Activated T-cell treated with anti-CD3 and anti-CD28 coated beads, Interleukin-2, amount 50 U/mL, for 4 hours (primary cell): ENCODE results near the gene EYA2. TPM values are rescaled to one million over a fixed set of nuclear protein-coding genes. Genes with fewer than 3 reads are reported as not detected.

ENCODE experiments used
- ATAC-seq, 2 donors: fragments of 200-7000 bp; cut with Tn5 transposase; one replicate each; pipeline ENCODE4 v1.10.0; 2021
- DNase-seq: peaks from one replicate; pipeline ENCODE4 v3.0.0-alpha.2; 2020
- H3K27me3 Mint-ChIP-seq: one replicate; pipeline ENCODE4 v1.8.0; 2021; ENCODE audit warnings: low read depth, mixed read lengths
- H3K36me3 Mint-ChIP-seq: one replicate; pipeline ENCODE4 v1.8.0; 2022; ENCODE audit warnings: mixed read lengths; ENCODE audit not compliant: insufficient read depth
- H3K4me1 Mint-ChIP-seq: one replicate; pipeline ENCODE4 v1.8.0; 2021; ENCODE audit warnings: low read depth, mixed read lengths
- H3K4me3 Mint-ChIP-seq: one replicate; pipeline ENCODE4 v1.8.0; 2021; ENCODE audit warnings: mild to moderate bottlenecking, moderate library complexity, mixed read lengths
- H3K9me3 Mint-ChIP-seq: one replicate; pipeline ENCODE4 v1.8.0; 2021; ENCODE audit warnings: mixed read lengths
- total RNA-seq, 3 donors: library from RNA; stranded (reverse); gene quantifications; one replicate each; pipeline ENCODE4 v1.2.1, GENCODE V29; 2021

Gene EYA2
- total RNA-seq, result not detected

- Mint-ChIP-seq H3K4me1 (no peaks in the 10 kb centered on the region), H3K36me3 (no peaks in the 10 kb centered on the region), H3K9me3 (peaks cover 6% of the 10 kb centered on the region), H3K27me3 (peaks cover 52% of the 10 kb centered on the region), H3K4me3 (no peak within 1 kb of the TSS)
- ATAC-seq, result no peak
- DNase-seq, result no peak
These were observed at the start of gene EYA2 for GRCh38 chr20:46894579-46894958. EYA2 (plus strand) TSS chr20:46894843; CDS start chr20:46990011, 95,168 bp downstream.

GRCh38 chr20:46844965-46845364 lies 49.7 kb upstream of the EYA2 start:
- Mint-ChIP-seq H3K4me3 (no peak overlapping the region), H3K9me3 (no peaks in the 10 kb centered on the region)

GRCh38 chr20:46849269-46849668 lies 45.4 kb upstream of the EYA2 start:
- Mint-ChIP-seq H3K9me3 (no peaks in the 10 kb centered on the region), H3K27me3 (peaks cover 12% of the 10 kb centered on the region), H3K4me1 (no peaks in the 10 kb centered on the region), H3K4me3 (no peak overlapping the region), H3K36me3 (no peaks in the 10 kb centered on the region)
- ATAC-seq (no peak), DNase-seq (no peak)

More at GRCh38 chr20:46844965-46845364, 49.7 kb upstream of the EYA2 start:
- no peaks in the 10 kb centered on the region for H3K36me3 Mint-ChIP-seq
- no peak for DNase-seq
- no peaks in the 10 kb centered on the region for H3K4me1 Mint-ChIP-seq
- ATAC-seq, result no peak
- H3K27me3 Mint-ChIP-seq, result peaks cover 6% of the 10 kb centered on the region

- ATAC-seq (no peak), DNase-seq (no peak)
- no peaks in the 10 kb centered on the region for H3K9me3 Mint-ChIP-seq
- no peaks in the 10 kb centered on the region for H3K4me1 Mint-ChIP-seq
- no peak overlapping the region for H3K4me3 Mint-ChIP-seq
- H3K36me3 Mint-ChIP-seq, result no peaks in the 10 kb centered on the region
- H3K27me3 Mint-ChIP-seq, result peaks cover 12% of the 10 kb centered on the region
These were observed 44.9 kb upstream of the EYA2 start for GRCh38 chr20:46849751-46850150.

GRCh38 chr20:46850416-46850815 lies 44.2 kb upstream of the EYA2 start:
- Mint-ChIP-seq H3K4me3 (no peak overlapping the region), H3K9me3 (no peaks in the 10 kb centered on the region), H3K4me1 (no peaks in the 10 kb centered on the region), H3K36me3 (no peaks in the 10 kb centered on the region), H3K27me3 (peaks cover 12% of the 10 kb centered on the region)
- ATAC-seq (no peak), DNase-seq (no peak)

GRCh38 chr20:46850896-46851295 lies 43.7 kb upstream of the EYA2 start:
- Mint-ChIP-seq H3K4me3 (no peak overlapping the region), H3K36me3 (no peaks in the 10 kb centered on the region), H3K27me3 (peaks cover 12% of the 10 kb centered on the region), H3K4me1 (no peaks in the 10 kb centered on the region), H3K9me3 (no peaks in the 10 kb centered on the region)
- no peak for ATAC-seq
- DNase-seq, result no peak

GRCh38 chr20:46851746-46852145 lies 42.9 kb upstream of the EYA2 start:
- Mint-ChIP-seq H3K9me3 (no peaks in the 10 kb centered on the region), H3K36me3 (no peaks in the 10 kb centered on the region)

GRCh38 chr20:46852313-46852712 lies 42.3 kb upstream of the EYA2 start:
- Mint-ChIP-seq H3K4me1 (no peaks in the 10 kb centered on the region), H3K27me3 (peaks cover 12% of the 10 kb centered on the region)

More at GRCh38 chr20:46851746-46852145, 42.9 kb upstream of the EYA2 start:
- ATAC-seq (no peak), DNase-seq (no peak)
- Mint-ChIP-seq H3K4me3 (no peak overlapping the region), H3K4me1 (no peaks in the 10 kb centered on the region), H3K27me3 (peaks cover 12% of the 10 kb centered on the region)

GRCh38 chr20:46853926-46854325 lies 40.7 kb upstream of the EYA2 start:
- no peak overlapping the region for H3K4me3 Mint-ChIP-seq
- DNase-seq, result no peak
- H3K27me3 Mint-ChIP-seq, result peaks cover 9% of the 10 kb centered on the region
- no peak for ATAC-seq
- no peaks in the 10 kb centered on the region for H3K4me1 Mint-ChIP-seq
- H3K36me3 Mint-ChIP-seq, result no peaks in the 10 kb centered on the region
- H3K9me3 Mint-ChIP-seq, result no peaks in the 10 kb centered on the region

More at GRCh38 chr20:46852313-46852712, 42.3 kb upstream of the EYA2 start:
- ATAC-seq (no peak), DNase-seq (no peak)
- no peak overlapping the region for H3K4me3 Mint-ChIP-seq
- H3K36me3 Mint-ChIP-seq, result no peaks in the 10 kb centered on the region
- H3K9me3 Mint-ChIP-seq, result no peaks in the 10 kb centered on the region

- Mint-ChIP-seq H3K27me3 (peaks cover 8% of the 10 kb centered on the region), H3K9me3 (no peaks in the 10 kb centered on the region), H3K36me3 (no peaks in the 10 kb centered on the region), H3K4me1 (no peaks in the 10 kb centered on the region), H3K4me3 (no peak overlapping the region)
- ATAC-seq, result no peak
- DNase-seq, result no peak
These were observed 37.4 kb upstream of the EYA2 start for GRCh38 chr20:46857061-46857831.

- Mint-ChIP-seq H3K4me1 (no peaks in the 10 kb centered on the region), H3K4me3 (no peak overlapping the region), H3K27me3 (peaks cover 37% of the 10 kb centered on the region), H3K36me3 (no peaks in the 10 kb centered on the region), H3K9me3 (peaks cover 9% of the 10 kb centered on the region)
- DNase-seq (no peak), ATAC-seq (no peak)
These were observed 28.8 kb upstream of the EYA2 start for GRCh38 chr20:46865824-46866223.

- Mint-ChIP-seq H3K36me3 (no peaks in the 10 kb centered on the region), H3K27me3 (peaks cover 39% of the 10 kb centered on the region), H3K4me1 (no peaks in the 10 kb centered on the region), H3K4me3 (no peak overlapping the region), H3K9me3 (peaks cover 9% of the 10 kb centered on the region)
- ATAC-seq (no peak), DNase-seq (no peak)
These were observed 24.6 kb upstream of the EYA2 start for GRCh38 chr20:46870041-46870440.

- DNase-seq (no peak), ATAC-seq (no peak)
- Mint-ChIP-seq H3K36me3 (no peaks in the 10 kb centered on the region), H3K4me1 (no peaks in the 10 kb centered on the region), H3K9me3 (peaks cover 9% of the 10 kb centered on the region), H3K4me3 (no peak overlapping the region), H3K27me3 (peaks cover 27% of the 10 kb centered on the region)
These were observed 22.1 kb upstream of the EYA2 start for GRCh38 chr20:46872328-46873211.

- Mint-ChIP-seq H3K36me3 (no peaks in the 10 kb centered on the region), H3K27me3 (peaks cover 14% of the 10 kb centered on the region), H3K4me1 (no peaks in the 10 kb centered on the region), H3K9me3 (no peaks in the 10 kb centered on the region), H3K4me3 (no peak overlapping the region)
- no peak for ATAC-seq
- DNase-seq, result no peak
These were observed 19.6 kb upstream of the EYA2 start for GRCh38 chr20:46875059-46875458.

GRCh38 chr20:46879386-46879785 lies 15.3 kb upstream of the EYA2 start:
- Mint-ChIP-seq H3K27me3 (peaks cover 18% of the 10 kb centered on the region), H3K36me3 (no peaks in the 10 kb centered on the region), H3K4me1 (no peaks in the 10 kb centered on the region), H3K9me3 (no peaks in the 10 kb centered on the region), H3K4me3 (no peak overlapping the region)
- DNase-seq (no peak), ATAC-seq (no peak)
